Right renal cortex interstitium (tissue), 3 donors: Measurements from ENCODE around the gene PLAAT4. TPM values are rescaled to one million over a fixed set of nuclear protein-coding genes. Genes with fewer than 3 reads are reported as not detected.
A peak's percentile ranks its signal among the peaks of the same experiment; 100 is the strongest.
"Not testable (repeated sequence)": the region's sequence is repeated elsewhere in the genome, so short reads cannot be mapped to it uniquely, and the experiment has no call there.

Experiments used
- DNase-seq, 3 donors: peaks; one replicate each; pipeline ENCODE4 v3.0.0-alpha.2; 2013; ENCODE audit warnings: low read depth in 3 of 3, low spot score in 2 of 3
- polyA plus RNA-seq, 3 donors: library from polyadenylated mRNA; unstranded; fragments of 120-200 nt; gene quantifications; one replicate each; pipeline ENCODE4 v1.2.1, GENCODE V29; 2013; ENCODE audit not compliant: insufficient read length in 3 of 3

Gene PLAAT4
- polyA plus RNA-seq, 3 donors, result 9.5 to 11.6 (median 11.1) TPM

GRCh38 chr11:63564784-63565350, 28.3 kb downstream of the PLAAT4 start:
- no peak for DNase-seq

- DNase-seq, result peak; percentile 45 to 65 (median 63)
Measured at GRCh38 chr11:63567044-63567840, 30.6 kb downstream of the PLAAT4 start.

GRCh38 chr11:63569570-63569969, 33.0 kb downstream of the PLAAT4 start:
- no peak for DNase-seq

GRCh38 chr11:63572026-63572688, 35.5 kb downstream of the PLAAT4 start:
- DNase-seq, result no peak

GRCh38 chr11:63573881-63574855, 37.6 kb downstream of the PLAAT4 start:
- peak in 2 of 3 donors; percentile 29 to 46 for DNase-seq

GRCh38 chr11:63574856-63575602, 38.4 kb downstream of the PLAAT4 start:
- DNase-seq, result no peak

GRCh38 chr11:63578882-63579281, 42.3 kb downstream of the PLAAT4 start:
- not testable (repeated sequence) for DNase-seq

GRCh38 chr11:63581224-63581623, 44.6 kb downstream of the PLAAT4 start:
- DNase-seq, result not testable (repeated sequence)

GRCh38 chr11:63583357-63583677, 46.7 kb downstream of the PLAAT4 start:
- DNase-seq, result no peak

GRCh38 chr11:63586451-63587166, 50.0 kb downstream of the PLAAT4 start:
- no peak for DNase-seq

- no peak for DNase-seq
Measured at GRCh38 chr11:63589000-63589399, 52.4 kb downstream of the PLAAT4 start.

- no peak for DNase-seq
Measured at GRCh38 chr11:63590024-63590788, 53.6 kb downstream of the PLAAT4 start.

GRCh38 chr11:63592975-63593395, 56.4 kb downstream of the PLAAT4 start:
- DNase-seq, result no peak

GRCh38 chr11:63595296-63595695, 58.7 kb downstream of the PLAAT4 start:
- DNase-seq, result no peak

Other genes with a start within 250 kb of the PLAAT4 start
- not detected for gene SLC22A9, start 167.0 kb upstream of the PLAAT4 start, polyA plus RNA-seq
- gene PLAAT5, start 45.6 kb upstream of the PLAAT4 start, polyA plus RNA-seq, result under 1 TPM; 0.42 to 0.51 (median 0.42) TPM
- under 1 TPM; 0.10 to 0.41 (median 0.12) TPM for gene LGALS12, start 30.7 kb upstream of the PLAAT4 start, polyA plus RNA-seq
- under 1 TPM in 2 of 3 donors, not detected in 1; 0.22 to 0.65 TPM for gene PLAAT2, start 26.6 kb downstream of the PLAAT4 start, polyA plus RNA-seq
- 10 to 100 TPM; 12.7 to 26.8 (median 14.8) TPM for gene PLAAT3, start 77.6 kb downstream of the PLAAT4 start, polyA plus RNA-seq
- 10 to 100 TPM; 16.2 to 17.6 (median 17.0) TPM for gene ATL3, start 134.6 kb downstream of the PLAAT4 start, polyA plus RNA-seq
- 100 to 1,000 TPM; 173 to 181 (median 178) TPM for gene RTN3, start 144.7 kb downstream of the PLAAT4 start, polyA plus RNA-seq
- 10 to 100 TPM; 41.0 to 41.8 (median 41.7) TPM for gene ZFTA, start 232.0 kb downstream of the PLAAT4 start, polyA plus RNA-seq